Cardiac septum (tissue), 1 donor: ENCODE results near the gene SCUBE2. TPM values are rescaled to one million over a fixed set of nuclear protein-coding genes. Genes with fewer than 3 reads are reported as not detected.
"Not testable (repeated sequence)": the region's sequence is repeated elsewhere in the genome, so short reads cannot be mapped to it uniquely, and the experiment has no call there.

Experiments
- DNase-seq: peaks from one replicate; pipeline ENCODE4 v3.0.0-alpha.2; 2020; ENCODE audit warnings: low spot score
- intact Hi-C: fragments of 100-400 bp; cut with DNase I; formaldehyde crosslinking; loops from one replicate; pipeline ENCODE4 v1.14.0; 2022
- total RNA-seq: library from RNA; stranded (reverse); fragmentation: NEBNext Ultra II Directional; extraction: Animal tissue kit (Norgen Biotek cat#: 25700); gene quantifications from one replicate; pipeline ENCODE4 v1.2.1, GENCODE V29; 2021
- donor health status: DM: no; HTN: no; CAD: no.

SCUBE2 gene
- total RNA-seq, 1 donor from 2014 or later: 3.9 TPM

DNA sequence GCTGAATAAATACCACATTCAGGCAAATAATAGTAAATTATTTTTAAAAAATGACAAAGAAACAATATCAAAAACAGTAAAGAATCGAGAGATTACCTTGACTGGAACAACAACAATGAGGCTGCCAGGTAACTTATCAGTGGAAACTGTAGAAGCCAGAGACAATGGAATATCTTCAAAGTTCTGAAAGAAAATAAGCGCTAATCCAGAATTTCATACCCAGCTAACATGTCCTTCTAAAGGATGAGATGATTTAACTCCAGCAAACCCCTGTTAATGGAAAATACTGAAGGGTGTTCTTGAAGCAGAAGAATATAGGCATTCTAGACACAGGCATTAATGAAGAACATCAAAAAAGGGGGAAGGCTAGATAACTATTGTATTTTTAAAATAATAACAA, 20.7 kb upstream of the SCUBE2 start:
- no peak for DNase-seq
- intact Hi-C loops: no loop called here

DNA sequence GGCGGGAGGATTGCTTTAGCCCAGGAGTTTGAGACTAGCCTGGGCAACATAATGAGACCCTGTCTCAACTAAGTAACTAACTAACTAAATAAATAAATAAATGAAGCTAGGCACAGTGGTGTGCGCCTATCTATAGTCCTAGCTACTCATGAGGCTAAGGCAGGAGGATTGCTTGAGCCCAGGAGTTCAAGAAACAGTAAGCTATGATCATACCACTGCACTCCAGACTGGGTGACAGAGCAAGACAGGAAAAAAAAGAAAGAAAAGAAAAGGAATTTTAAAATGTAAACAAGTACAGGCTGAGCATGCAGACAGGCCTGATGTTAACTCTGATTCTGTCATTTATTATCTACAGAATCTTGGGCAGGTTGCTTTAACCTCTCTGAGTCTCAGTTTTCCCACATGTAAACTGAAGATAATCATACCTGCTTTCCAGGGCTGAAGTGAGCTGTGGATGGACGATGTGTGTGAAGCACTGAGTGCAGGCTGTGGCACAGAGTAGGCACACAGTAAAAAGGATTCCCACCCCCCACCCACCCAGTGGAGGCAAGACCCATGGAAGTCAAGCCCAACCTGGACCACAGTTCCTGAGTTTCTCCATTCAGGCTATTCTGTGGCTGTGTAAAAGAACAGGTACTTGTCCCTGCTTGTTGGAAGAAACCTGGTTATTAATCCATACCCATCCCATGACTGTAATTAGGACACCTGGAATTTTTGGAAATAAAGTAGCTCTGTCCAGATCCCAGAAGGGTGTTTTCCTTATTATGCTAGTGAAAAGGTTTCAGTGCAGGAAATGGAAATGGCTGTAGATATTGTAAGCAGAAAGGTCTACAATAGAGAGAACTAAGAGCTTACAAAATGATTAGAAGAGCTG, 18.7 kb upstream of the SCUBE2 start:
- DNase-seq: no peak
- intact Hi-C loops: no loop called here

DNA sequence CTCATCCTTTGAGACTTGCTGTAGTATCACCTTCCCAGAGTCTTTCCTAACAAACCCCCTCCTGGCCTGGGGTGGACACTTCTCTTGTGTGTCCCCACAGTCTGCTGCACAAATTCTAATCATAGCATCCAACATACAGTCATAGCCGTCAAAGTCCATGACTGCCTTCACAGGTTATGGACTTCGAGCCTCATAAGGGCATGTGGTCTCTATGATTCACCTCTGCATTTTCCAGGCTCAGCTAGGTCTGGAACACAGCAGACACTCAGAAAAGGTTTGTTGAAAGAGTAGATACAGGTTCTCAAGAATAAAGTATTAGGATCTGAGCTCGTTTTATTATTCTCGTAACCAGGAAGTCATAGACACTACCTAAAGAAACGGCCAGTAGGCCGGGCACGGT, 13.2 kb upstream of the SCUBE2 start:
- no peak for DNase-seq
- intact Hi-C loops: no loop called here

DNA sequence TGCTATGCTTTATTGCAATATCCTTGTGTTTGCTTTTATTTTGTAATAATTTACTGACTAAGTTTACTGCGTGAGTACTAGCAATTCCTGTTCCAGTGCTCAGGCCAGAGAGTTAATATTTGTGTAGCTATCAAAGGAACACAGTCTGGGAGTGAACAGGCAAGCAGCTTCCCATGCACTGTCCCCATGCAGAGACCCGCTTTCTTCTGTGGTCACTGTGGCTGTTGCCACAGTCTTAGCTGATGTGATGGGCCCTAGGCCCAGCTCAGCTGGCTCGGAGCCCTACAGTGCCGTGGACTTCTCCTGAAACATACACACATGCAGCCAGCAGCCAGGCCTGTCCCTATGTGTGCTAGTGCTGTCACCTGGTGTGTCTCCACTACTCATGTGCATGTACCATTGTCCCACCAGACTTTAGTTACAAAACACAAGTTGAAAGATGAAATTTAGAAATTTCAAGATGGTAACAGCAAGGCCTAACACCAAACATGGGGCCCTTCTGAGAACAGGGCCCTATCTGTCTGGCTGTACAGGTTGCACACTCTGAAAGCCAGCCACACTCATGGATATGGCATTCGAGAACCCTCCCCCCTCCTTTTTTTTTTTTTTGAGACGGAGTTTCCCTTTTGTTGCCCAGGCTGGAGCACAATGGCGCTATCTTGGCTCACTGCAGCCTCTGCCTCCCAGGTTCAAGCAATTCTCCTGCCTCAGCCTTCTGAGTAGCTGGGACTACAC, 12.3 kb upstream of the SCUBE2 start:
- DNase-seq: no peak
- intact Hi-C loops: no loop called here

DNA sequence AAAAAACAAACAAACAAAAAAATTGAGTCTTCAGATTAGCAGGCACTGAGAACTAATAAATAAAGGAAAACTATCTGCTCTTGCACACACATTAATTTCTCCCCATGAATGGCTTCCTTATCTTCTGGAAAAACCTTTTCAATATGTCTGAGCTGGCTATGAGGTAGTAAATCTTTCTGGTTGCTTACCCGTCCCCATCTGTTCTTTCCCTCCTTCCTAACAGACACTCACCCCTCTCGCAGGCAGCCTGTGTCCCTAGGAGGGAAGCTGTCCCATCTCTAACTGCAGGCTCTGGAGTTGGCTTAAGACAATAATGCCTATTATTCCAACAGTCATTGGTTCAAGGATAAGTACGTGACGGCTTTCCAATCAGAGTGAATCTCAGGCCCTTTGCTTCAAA, 8.2 kb upstream of the SCUBE2 start:
- no peak for DNase-seq
- intact Hi-C loops: no loop called here

DNA sequence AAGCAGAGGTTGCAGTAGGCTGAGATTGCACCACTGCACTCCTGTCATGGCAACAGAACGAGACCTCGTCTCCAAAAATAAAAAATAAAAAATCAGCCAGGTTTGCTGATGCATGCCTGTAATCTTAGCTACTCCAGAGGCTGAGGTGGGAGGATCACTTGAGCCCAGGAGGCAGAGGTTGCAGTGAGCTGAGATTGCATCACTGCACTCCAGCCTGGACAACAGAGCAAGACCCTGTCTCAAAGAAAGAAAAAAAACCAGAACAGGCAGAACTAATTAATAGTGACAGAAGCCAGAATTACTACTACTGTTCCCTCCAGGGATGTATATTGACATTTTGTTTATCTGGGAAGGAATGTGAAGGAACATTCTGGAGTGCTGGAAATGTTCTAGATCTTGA, 7.1 kb upstream of the SCUBE2 start:
- intact Hi-C loops: not testable (repeated sequence)

DNA sequence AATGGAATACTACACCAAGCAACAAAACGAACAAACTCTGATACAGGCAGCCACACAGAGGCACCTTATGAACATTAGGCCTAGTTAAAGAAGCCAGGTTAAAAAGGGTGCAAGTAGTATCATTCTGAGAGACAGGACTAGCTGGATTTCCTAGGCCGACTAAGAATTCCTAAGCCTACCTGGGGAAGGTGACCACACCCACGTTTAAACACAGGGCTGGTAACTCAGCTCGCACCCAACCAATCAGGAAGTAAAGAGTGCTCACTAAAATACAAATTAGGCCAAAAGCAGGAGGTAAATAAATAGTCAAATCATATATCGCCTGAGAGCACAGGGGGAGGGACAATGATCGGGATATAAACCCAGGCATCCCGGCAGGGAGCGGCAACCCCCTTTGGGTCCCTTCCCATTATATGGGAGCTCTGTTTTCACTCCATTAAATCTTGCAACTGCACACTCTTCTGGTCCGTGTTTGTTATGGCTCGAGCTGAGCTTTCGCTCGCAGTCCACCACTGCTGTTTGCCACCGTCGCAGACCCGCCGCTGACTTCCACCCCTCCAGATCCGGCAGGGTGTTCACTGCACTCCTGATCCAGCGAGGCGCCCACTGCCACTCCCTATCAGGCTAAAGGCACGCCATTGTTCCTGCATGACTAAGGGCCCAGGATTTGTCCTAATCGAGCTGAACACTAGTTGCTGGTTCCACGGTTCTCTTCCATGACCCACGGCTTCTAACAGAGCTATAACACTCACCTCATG, 6.0 kb upstream of the SCUBE2 start:
- DNase-seq, intact Hi-C loops: not testable (repeated sequence)

More for the DNA sequence above, 7.1 kb upstream of the SCUBE2 start:
- DNase-seq: not testable (repeated sequence)

DNA sequence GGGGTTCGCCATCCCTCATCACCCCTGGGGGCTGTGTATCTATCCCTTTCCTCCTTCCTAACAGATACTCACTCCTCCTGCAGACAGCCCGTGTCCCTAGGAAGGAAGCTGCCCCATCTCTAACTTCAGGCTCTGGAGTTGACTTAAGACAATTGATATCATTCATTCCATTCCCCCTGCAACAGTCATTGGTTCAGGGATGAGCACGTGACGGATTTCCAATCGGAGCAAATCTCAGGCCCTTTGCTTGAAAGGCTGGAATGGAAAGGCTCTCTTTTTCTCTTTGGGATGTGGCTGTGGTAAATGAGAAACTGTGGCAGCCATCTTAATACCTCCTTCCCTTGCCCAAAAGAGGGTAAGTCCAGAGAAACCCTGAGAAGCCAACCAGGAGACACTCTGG, 5.0 kb upstream of the SCUBE2 start:
- intact Hi-C loops: no loop called here
- no peak for DNase-seq

DNA sequence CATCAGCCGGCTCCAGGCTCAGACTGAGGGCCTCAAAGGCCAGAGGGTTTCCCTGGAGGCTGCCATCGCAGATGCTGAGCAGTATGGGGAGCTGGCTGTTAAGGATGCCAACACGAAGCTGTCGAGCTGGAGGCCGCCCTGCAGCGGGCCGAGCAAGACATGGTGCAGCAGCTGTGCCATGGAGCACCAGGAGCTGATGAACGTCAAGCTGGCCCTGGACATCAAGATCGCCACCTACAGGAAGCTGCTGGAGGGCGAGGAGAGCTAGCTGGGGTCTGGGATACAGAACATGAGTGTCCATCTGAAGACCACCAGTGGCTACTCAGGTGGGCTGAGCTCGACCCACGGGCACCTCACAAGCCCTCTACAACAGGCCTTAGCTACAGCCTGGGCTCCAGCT, 4.0 kb upstream of the SCUBE2 start:
- intact Hi-C loops: no loop called here
- no peak for DNase-seq

DNA sequence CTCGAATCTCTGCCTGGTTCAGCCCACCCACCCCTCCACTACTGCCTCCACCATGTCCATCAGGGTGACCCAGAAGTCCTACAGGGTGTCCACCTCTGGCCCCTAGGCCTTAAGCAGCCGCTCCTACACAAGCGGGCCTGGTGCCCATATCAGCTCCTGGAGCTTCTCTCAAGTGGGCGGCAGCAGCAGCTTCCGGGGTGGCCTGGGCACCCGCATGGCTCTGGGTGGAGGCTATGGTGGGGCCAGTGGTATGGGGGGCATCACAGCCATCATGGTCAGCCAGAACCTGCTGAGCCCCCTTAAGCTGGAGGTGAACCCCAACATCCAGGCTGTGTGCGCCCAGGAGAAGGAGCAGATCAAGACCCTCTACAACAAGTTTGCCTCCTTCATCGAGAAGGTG, 3.0 kb upstream of the SCUBE2 start:
- no peak for DNase-seq
- intact Hi-C loops: no loop called here

DNA sequence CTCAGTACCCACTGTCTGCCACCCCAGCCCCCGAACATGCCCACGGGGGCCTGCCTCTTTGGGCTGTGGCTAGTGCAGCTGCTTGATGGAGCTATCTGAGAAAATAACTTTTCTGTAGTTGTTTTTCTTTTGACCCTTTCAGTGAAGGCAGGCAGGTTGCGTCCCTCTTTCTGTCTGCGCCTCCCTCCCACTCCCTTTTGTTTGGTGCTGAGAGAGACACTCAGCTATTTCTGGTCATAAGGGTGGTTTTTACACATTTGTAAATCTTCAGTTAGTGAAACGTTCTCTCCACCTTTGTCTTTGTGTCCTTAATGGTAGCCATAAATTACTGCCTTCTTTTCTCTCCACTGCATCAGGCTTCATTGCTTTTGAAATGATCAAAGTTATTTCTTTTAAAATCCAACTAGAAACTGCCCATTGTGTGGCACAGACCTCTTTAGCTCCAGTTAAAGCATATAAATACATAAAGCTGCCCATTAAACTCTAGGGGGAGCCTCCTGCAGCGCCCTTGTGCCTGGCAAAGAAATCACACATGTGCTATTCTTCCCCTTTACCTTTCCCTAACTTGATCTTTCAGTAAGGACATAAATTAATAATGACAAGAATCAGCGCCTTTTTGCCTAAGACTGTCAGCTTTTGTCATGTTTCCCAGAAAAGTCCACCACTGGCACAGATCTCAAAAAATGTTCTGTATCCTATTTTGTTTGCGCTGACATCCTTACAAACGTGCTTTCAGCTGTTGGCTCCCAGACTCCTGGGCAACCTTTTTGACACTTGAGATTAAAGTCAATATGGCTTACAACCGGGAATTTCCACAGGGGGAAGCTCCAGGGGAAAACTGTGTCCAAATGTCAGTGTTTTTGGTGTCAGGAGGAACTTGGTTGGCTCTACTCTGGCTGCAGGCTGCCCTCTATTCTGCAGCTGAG, 1.7 kb upstream of the SCUBE2 start:
- no peak for DNase-seq
- intact Hi-C loops: no loop called here

DNA sequence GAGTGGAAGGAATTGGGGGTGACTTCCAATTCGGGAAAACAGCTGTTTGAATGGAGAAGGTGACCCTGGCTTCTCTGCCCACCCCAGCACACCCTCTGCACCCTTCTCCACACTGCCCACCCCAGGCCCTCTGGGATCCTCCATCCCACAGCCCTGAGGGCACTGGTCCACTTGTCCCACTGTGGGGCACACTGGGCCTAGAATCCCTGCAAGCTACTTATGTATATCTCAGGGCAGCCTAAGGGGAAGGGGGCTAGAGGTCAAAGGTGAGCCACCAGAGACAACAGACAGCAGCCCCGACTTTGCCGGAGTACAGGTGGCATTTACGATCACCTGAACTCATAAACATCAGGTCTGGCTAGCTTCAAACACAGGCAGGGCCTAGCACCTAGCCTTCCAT, 673 bp upstream of the SCUBE2 start:
- DNase-seq: no peak
- intact Hi-C loops: no loop called here

DNA sequence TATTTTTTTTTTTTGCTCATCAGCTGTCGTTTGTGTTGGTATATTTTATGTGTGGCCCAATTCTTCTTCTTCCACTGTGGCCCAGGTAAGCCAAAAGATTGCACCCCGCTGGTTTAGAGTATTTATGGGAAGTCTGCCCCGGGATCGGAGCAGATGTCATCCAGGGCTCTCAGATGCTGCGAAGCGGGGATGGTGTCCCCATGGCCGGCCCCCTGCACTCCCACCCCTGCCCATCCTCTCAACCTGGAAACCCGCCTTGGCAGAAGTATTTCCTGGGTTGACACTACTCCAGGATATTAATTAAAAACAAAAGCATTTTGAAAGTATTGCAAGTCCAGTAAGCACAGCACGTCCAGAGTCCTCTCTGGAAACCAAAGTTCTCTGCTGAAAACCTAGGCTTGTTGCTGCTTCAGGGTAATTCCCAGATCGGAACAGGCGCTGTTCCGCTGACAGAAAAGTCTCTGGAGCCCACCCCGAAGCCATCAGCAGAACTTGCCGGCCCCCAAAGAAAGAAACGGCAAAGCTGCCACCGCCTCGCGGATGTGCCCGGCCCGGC, 833 bp downstream of the SCUBE2 start:
- intact Hi-C loops: no loop called here
- DNase-seq: no peak

DNA sequence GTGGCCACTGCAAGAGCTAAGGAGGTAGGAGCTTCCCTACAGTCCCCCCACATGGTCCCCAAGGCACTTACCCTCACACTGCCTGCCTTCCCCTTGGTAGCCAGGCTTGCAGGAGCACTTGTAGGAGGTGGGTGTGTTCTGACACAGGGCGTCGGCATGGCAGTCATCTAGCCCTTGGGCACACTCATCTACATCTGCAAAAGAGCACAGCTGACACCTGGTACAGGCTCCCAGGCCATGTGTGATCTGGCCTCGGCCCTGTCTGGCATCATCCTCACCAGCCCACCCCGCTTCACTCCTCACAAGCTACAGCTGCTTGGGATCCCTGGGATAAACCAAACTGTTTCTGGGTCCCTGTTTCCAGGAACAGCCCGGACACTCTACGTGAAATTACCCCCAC, 1.8 kb downstream of the SCUBE2 start:
- no peak for DNase-seq
- intact Hi-C loops: no loop called here

DNA sequence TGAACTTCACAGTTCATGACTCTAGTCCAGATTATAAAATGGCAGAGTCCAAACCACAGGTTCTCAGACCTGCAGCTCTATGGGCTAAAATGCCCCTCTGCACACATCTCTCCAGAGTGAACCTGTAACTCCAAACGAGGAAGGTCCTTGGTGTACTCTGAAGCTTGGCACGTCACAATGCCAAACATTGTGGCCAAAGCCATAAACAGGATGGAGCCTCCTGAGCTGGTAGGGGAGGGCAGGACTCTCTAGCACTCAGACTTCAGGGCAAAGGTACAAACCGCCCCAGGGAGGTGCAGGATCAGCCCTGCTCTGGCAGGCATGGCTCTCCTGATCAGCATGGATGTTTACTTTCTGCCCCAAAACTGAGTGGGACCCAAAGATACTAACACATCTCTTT, 2.3 kb downstream of the SCUBE2 start:
- intact Hi-C loops: no loop called here
- no peak for DNase-seq

DNA sequence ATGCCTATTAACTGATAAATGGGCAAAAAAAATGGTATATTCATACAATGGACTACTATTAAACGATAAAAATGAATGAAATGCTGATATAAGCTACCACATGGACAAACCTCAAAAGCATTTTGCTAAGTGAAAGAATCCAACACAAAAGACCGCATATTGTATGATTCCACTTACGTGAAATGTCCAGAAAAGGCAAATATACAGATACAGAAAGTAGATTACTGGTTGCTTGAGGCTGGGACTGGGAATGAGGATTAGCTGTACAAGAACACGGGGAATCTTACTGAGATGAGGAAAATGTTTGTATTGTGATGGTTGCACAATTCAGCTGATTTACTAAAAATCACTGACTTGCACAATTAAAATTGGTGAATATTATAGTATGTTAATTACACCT, 8.8 kb downstream of the SCUBE2 start:
- no peak for DNase-seq
- intact Hi-C loops: no loop called here

DNA sequence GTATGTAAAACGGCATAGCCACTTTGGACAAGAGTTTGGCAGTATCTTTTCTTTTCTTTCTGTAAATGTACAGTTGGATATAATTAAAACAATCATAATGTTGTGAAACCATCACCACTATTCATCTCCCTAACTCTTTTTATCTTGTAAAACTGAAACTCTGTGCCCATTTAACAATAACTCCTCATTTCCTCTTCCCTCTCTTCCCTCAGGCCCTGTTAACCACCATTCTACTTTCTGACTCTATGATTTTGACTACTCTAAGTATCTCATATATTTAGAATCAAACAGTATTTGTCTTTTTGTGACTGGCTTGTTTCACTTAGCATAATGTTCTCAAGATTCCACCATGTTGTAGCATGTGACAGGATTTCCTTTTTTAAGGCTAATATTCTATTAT, 10.2 kb downstream of the SCUBE2 start:
- intact Hi-C loops: no loop called here
- DNase-seq: no peak

DNA sequence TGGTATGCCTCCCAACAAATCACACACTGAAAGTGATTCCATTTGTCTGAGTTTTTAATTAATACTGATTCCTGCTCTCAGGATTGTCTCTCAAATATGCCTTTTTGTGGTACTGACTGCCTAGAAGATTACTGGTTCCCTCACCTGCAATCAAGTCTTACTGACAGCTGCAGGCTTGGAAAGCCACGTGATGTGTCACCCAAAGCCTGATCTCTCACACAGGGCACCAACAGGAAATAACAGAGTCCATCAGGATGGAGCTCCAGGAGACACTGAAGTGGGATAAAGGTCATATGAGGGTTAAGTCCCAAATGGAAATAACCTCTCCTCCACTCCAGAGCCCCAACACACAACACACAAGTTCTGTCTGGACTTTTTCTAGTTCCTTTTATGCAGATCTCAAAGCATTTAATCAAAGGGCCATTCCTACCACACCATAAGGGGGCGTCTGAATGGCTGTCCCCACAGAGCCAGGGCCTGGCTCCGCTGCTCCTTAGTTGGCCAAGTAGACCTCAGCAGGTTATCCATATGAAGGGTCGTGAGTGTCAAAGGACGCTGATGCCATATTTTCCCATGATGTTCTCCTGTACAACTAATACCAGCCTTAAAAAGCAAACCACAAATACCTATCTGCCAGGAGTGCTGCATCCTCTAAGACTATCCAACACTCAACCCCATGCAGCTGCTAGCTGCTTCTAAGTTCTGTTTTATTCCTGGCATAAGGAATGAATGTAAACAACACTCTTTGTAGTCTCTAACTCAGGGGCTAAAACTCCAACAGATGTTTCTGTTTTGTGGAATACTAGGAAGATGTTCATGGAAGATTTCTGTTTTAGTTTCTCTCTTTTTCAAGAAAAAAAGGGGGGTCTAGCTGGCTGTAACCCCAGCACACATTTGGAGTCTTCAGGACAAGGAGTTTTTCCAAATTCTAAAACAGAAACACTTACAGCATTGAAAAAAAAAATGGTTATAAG, 13.0 kb downstream of the SCUBE2 start:
- DNase-seq: no peak
- intact Hi-C loops: no loop called here
